Brain microvascular endothelial cell (primary cell): Measurements from ENCODE around the gene KRT78.

Source experiments
- DNase-seq: peaks from one replicate; pipeline ENCODE4 v3.0.0-alpha.2; 2020
- H3K27ac ChIP-seq: fragments of 250-450 bp; sonication (Bioruptor Pico); 2 replicates; pipeline ENCODE4 v1.5.1; 2020; ENCODE audit warnings: mild to moderate bottlenecking, moderate library complexity
- H3K27me3 ChIP-seq: fragments of 250-450 bp; sonication (Bioruptor Pico); replicated peaks from 2 replicates; pipeline ENCODE4 v1.5.1; 2020; ENCODE audit warnings: mild to moderate bottlenecking
- H3K36me3 ChIP-seq: fragments of 250-450 bp; sonication (Bioruptor Pico); replicated peaks from 2 replicates; pipeline ENCODE4 v1.5.1; 2020; ENCODE audit warnings: mild to moderate bottlenecking
- H3K4me3 ChIP-seq: 2 replicates; pipeline ENCODE4 v1.5.1; 2011; ENCODE audit warnings: low read depth, mild to moderate bottlenecking, control low read depth, low read length, moderate library complexity
- CTCF ChIP-seq: IDR thresholded peaks from 2 replicates; pipeline ENCODE4 v1.5.1; 2011; ENCODE audit warnings: low read depth, mild to moderate bottlenecking, moderate library complexity, low read length, control low read depth, inconsistent platforms; ENCODE audit errors: missing control alignments
- in situ Hi-C: cut with HindIII; loops from 2 replicates; pipeline ENCODE4 v1.10.0; 2017; ENCODE audit warnings: low sequenced_read_pairs, low pct_ligation_motif_present

Gene KRT78

DNA sequence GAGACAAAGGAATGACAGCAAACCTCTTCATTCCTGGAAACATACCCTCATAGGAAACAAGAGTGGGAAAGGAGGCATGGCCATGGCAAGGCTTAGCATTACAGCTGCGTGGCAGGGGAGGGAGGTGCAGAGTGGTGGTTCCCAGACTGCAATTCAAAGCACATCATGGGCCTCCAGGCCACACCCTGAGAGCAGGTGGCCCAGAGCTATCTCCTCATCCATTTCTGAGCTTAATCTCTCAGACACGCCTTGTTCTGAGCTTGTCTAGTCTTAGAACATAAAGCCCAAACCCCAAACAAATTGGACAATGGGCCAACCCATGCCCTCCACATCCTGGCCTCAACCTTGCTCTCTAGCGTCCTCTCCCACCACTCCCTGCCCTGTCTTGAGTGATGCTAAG lies 47.0 kb downstream of the KRT78 start:
- no peak for TF ChIP-seq CTCF
- Histone ChIP-seq H3K36me3 (no peaks in the 10 kb centered on the region), H3K27me3 (peaks cover 2% of the 10 kb centered on the region), H3K27ac (no peak overlapping the region), H3K4me3 (no peak overlapping the region)
- no peak for DNase-seq
- in situ Hi-C loops: no loop called here

DNA sequence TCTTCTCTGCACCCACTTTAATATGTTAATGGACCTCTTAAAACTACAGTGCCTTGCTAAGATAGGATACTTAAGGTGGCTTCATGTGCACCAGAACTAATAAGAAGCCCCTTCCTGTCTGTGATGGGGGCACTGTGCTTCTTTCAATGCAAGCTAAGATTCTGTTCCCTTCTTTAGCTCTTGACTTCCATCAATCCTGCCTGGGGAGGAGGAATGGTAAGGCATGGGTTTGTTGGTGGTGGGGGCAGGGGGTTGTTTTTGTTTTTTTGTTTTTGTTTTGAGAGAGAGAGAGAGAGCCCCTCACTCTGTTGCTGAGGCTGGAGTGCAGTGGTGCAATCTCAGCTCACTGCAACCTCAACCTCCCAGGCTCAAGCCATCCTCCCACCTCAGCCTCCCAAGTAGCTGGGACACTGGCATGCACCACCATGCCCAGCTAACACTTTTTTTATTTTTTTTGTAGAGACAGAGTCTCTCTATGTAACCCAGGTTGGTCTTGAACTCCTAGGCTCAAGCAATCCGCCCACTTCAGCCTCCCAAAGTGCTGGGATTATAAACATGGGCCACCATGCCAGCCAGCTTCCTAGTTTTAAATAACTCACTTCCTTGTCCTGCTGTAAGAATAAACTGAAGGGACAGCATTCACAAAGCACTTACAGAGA lies 48.4 kb downstream of the KRT78 start:
- DNase-seq: no peak
- TF ChIP-seq CTCF: no peak
- H3K36me3 ChIP-seq: no peaks in the 10 kb centered on the region
- in situ Hi-C loops: no loop called here
- H3K27ac ChIP-seq: no peak overlapping the region
- peaks cover 2% of the 10 kb centered on the region for H3K27me3 ChIP-seq
- H3K4me3 ChIP-seq: no peak overlapping the region

GRCh38 chr12:52799505-52800211 lies 49.1 kb downstream of the KRT78 start:
- TF ChIP-seq CTCF: no peak
- peaks cover 2% of the 10 kb centered on the region for H3K27me3 ChIP-seq
- DNase-seq: no peak
- H3K36me3 ChIP-seq: no peaks in the 10 kb centered on the region
- in situ Hi-C loops: no loop called here
- H3K4me3 ChIP-seq: no peak overlapping the region
- no peak overlapping the region for H3K27ac ChIP-seq

GRCh38 chr12:52798671-52799504 lies 49.9 kb downstream of the KRT78 start:
- H3K27ac ChIP-seq: no peak overlapping the region
- DNase-seq: no peak
- no peaks in the 10 kb centered on the region for H3K36me3 ChIP-seq
- no peak for TF ChIP-seq CTCF
- H3K27me3 ChIP-seq: peaks cover 2% of the 10 kb centered on the region
- H3K4me3 ChIP-seq: no peak overlapping the region
- in situ Hi-C loops: no loop called here

DNA sequence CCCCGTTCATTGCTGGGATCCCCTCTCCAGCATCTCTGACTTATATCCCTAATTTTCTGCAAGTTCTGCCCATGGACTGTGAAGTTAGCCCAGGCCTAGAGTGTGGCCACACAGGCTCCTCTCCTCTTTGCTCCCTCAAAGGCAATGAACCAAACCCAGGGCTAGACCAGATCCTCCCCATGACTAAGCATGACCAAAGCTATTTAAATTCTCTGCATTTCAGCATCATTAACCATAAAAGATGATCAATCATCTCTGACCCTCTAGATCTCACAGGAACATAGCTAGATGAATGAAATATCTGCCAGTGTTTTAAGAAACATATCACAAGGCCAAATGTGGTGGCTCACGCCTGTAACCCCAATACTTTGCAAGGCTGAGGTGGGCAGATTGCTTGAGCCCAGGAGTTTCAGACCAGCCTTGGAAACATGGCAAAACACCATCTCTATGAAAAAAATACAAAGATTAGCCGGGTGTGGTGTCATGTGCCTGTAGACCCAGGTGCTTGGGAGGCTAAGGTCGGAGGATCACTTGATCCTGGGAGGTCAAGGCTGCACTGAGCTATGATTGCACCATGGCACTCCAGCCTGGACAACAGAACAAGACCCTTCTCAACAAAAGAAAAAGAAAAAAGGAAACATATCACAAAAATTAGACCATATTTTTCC lies 50.7 kb downstream of the KRT78 start:
- Histone ChIP-seq H3K27me3 (peaks cover 2% of the 10 kb centered on the region), H3K27ac (no peak overlapping the region), H3K36me3 (no peaks in the 10 kb centered on the region), H3K4me3 (no peak overlapping the region)
- in situ Hi-C loops: no loop called here
- DNase-seq: no peak
- no peak for TF ChIP-seq CTCF
